Neural cell (in vitro differentiated cells): ENCODE measurements around the gene CST9.

ENCODE experiments used
- CTCF ChIP-seq: fragments of 450-650 bp; IDR thresholded peaks from 2 replicates; pipeline ENCODE4 v1.5.1; 2014; ENCODE audit warnings: antibody characterized with exemption, mild to moderate bottlenecking, moderate library complexity; ENCODE audit not compliant: poor library complexity, severe bottlenecking
- EP300 ChIP-seq: fragments of 450-650 bp; conservative IDR thresholded peaks from 2 replicates; pipeline ENCODE4 v1.6.1; 2014; ENCODE audit warnings: antibody characterized with exemption, mild to moderate bottlenecking, moderate library complexity; ENCODE audit not compliant: poor library complexity, severe bottlenecking
- EZH2 ChIP-seq: fragments of 200-600, 300-800 bp; shearing (Covaris generic), sonication (generic); IDR thresholded peaks from 2 replicates; pipeline ENCODE4 v1.6.1; 2014; ENCODE audit warnings: antibody characterized with exemption, low read length, borderline replicate concordance, mild to moderate bottlenecking; ENCODE audit not compliant: insufficient read depth, poor library complexity, severe bottlenecking
- MXI1 ChIP-seq: fragments of 450-650 bp; conservative IDR thresholded peaks from 2 replicates; pipeline ENCODE4 v1.6.1; 2014; ENCODE audit warnings: antibody characterized with exemption, mild to moderate bottlenecking; ENCODE audit not compliant: poor library complexity, severe bottlenecking
- POLR2AphosphoS5 ChIP-seq: IDR thresholded peaks from 2 replicates; pipeline ENCODE4 v1.6.1; 2012
- RAD21 ChIP-seq: fragments of 450-650 bp; conservative IDR thresholded peaks from 2 replicates; pipeline ENCODE4 v1.6.1; 2014; ENCODE audit warnings: antibody characterized with exemption, mild to moderate bottlenecking, moderate library complexity
- SMC3 ChIP-seq: fragments of 450-650 bp; conservative IDR thresholded peaks from 2 replicates; pipeline ENCODE4 v1.6.1; 2014; ENCODE audit warnings: antibody characterized with exemption, mild to moderate bottlenecking, moderate library complexity; ENCODE audit not compliant: poor library complexity
- TAF1 ChIP-seq: IDR thresholded peaks from 2 replicates; pipeline ENCODE4 v1.6.1; 2012; ENCODE audit warnings: low read depth
- TF ChIP-seq, protein P1 (sequence below): IDR thresholded peaks from 2 replicates; pipeline ENCODE4 v1.6.1; 2012; ENCODE audit warnings: borderline replicate concordance

- TF ChIP-seq RAD21 (no peak), POLR2AphosphoS5 (no peak), CTCF (no peak), EZH2 (no peak), EP300 (no peak), SMC3 (no peak), MXI1 (no peak), TAF1 (no peak)
- TF ChIP-seq, protein P1, sequence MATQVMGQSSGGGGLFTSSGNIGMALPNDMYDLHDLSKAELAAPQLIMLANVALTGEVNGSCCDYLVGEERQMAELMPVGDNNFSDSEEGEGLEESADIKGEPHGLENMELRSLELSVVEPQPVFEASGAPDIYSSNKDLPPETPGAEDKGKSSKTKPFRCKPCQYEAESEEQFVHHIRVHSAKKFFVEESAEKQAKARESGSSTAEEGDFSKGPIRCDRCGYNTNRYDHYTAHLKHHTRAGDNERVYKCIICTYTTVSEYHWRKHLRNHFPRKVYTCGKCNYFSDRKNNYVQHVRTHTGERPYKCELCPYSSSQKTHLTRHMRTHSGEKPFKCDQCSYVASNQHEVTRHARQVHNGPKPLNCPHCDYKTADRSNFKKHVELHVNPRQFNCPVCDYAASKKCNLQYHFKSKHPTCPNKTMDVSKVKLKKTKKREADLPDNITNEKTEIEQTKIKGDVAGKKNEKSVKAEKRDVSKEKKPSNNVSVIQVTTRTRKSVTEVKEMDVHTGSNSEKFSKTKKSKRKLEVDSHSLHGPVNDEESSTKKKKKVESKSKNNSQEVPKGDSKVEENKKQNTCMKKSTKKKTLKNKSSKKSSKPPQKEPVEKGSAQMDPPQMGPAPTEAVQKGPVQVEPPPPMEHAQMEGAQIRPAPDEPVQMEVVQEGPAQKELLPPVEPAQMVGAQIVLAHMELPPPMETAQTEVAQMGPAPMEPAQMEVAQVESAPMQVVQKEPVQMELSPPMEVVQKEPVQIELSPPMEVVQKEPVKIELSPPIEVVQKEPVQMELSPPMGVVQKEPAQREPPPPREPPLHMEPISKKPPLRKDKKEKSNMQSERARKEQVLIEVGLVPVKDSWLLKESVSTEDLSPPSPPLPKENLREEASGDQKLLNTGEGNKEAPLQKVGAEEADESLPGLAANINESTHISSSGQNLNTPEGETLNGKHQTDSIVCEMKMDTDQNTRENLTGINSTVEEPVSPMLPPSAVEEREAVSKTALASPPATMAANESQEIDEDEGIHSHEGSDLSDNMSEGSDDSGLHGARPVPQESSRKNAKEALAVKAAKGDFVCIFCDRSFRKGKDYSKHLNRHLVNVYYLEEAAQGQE: no peak
Observed at GRCh38 chr20:23652371-23652770, 46.7 kb upstream of the CST9 start.
